Vagina (tissue), 2 donors: Measurements from ENCODE around the gene CSMD2.

Experiments used
- POLR2A ChIP-seq, 2 donors: fragments of 450-650 bp; IDR thresholded peaks; one replicate each; pipeline ENCODE4 v1.6.1; 2017; ENCODE audit warnings: antibody characterized with exemption in 2 of 2, mild to moderate bottlenecking in 2 of 2, moderate library complexity in 2 of 2
- POLR2AphosphoS5 ChIP-seq, 2 donors: sonication (generic); formaldehyde crosslinking; IDR thresholded peaks; one replicate each; pipeline ENCODE4 v1.9.0; 2017; ENCODE audit warnings: antibody characterized with exemption in 2 of 2, mild to moderate bottlenecking in 2 of 2, low read depth in 1 of 2; ENCODE audit not compliant: insufficient read depth in 1 of 2
- TF ChIP-seq, protein P1 (sequence below), 3 experiments: fragments of 450-650 bp in 2 of 3; fragments of 200-600 bp in 1 of 3; sonication (generic) in 1 of 3; IDR thresholded peaks; one replicate each; pipeline ENCODE4 v1.5.1; 2017 to 2019; ENCODE audit warnings: antibody characterized with exemption in 3 of 3, mild to moderate bottlenecking in 2 of 3, moderate library complexity in 2 of 3

DNA sequence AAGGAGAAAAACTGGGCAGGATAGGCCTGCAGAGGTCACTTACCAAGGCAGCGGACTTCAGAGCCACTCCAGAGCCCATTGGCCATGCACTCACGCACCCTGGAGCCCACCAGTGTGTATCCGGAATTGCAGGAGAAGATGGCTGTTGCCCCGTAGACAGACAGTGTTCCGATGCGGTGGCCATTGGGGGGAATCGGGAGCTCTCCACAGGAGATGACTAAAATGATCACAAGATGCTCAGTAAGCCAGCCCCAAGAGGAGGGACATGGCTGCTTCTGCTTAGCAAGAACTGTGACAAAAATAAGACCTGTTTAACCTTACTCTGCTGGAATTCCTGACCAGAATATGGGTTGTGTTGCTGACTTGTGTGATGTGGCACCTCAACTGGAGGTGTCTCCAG lies 595.7 kb downstream of the CSMD2 start:
- TF ChIP-seq, protein P1, sequence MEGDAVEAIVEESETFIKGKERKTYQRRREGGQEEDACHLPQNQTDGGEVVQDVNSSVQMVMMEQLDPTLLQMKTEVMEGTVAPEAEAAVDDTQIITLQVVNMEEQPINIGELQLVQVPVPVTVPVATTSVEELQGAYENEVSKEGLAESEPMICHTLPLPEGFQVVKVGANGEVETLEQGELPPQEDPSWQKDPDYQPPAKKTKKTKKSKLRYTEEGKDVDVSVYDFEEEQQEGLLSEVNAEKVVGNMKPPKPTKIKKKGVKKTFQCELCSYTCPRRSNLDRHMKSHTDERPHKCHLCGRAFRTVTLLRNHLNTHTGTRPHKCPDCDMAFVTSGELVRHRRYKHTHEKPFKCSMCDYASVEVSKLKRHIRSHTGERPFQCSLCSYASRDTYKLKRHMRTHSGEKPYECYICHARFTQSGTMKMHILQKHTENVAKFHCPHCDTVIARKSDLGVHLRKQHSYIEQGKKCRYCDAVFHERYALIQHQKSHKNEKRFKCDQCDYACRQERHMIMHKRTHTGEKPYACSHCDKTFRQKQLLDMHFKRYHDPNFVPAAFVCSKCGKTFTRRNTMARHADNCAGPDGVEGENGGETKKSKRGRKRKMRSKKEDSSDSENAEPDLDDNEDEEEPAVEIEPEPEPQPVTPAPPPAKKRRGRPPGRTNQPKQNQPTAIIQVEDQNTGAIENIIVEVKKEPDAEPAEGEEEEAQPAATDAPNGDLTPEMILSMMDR (IDR thresholded peaks at IDR 0.05) = no peak
- TF ChIP-seq POLR2A (IDR thresholded peaks at IDR 0.05) = no peak
- no peak for TF ChIP-seq POLR2AphosphoS5 (IDR thresholded peaks at IDR 0.05; ENCODE audit: insufficient read depth in 1 of 2, low read depth in 1 of 2)
